GM23338 (cell line): ENCODE results near the gene MLNR. TPM values are rescaled to one million over a fixed set of nuclear protein-coding genes. Genes with fewer than 3 reads are reported as not detected.

Experiments used
- ATAC-seq: fragments of 200-7000 bp; cut with Tn5 transposase; 3 replicates; pipeline ENCODE4 v1.9.1; 2020
- DNase-seq: peaks from one replicate; pipeline ENCODE4 v3.0.0-alpha.2; 2015; ENCODE audit warnings: low spot score
- H2AFZ ChIP-seq: fragments of 200-600 bp; sonication (generic); 2 replicates; pipeline ENCODE4 v1.8.0; 2016; ENCODE audit warnings: antibody characterized with exemption, mild to moderate bottlenecking, moderate library complexity
- H3F3A ChIP-seq: fragments of 200-600 bp; sonication (generic); replicated peaks from 2 replicates; pipeline ENCODE4 v1.8.0; 2017; ENCODE audit warnings: antibody characterized with exemption, mixed run types, low read depth
- H3K27ac ChIP-seq: fragments of 200-600 bp; sonication (generic); 2 replicates; pipeline ENCODE4 v1.6.1; 2016; ENCODE audit warnings: low read depth
- H3K27me3 ChIP-seq: fragments of 200-600 bp; sonication (generic); 2 replicates; pipeline ENCODE4 v1.8.0; 2016; ENCODE audit warnings: mild to moderate bottlenecking, mixed run types, moderate library complexity; ENCODE audit not compliant: insufficient read depth
- H3K36me3 ChIP-seq: fragments of 200-600 bp; sonication (generic); 2 replicates; pipeline ENCODE4 v1.8.0; 2016; ENCODE audit warnings: mild to moderate bottlenecking; ENCODE audit not compliant: insufficient read depth
- H3K4me1 ChIP-seq: fragments of 200-600 bp; sonication (generic); 2 replicates; pipeline ENCODE4 v1.8.0; 2016; ENCODE audit warnings: mild to moderate bottlenecking, moderate library complexity; ENCODE audit not compliant: insufficient read depth
- H3K4me2 ChIP-seq: fragments of 200-600 bp; sonication (generic); 2 replicates; pipeline ENCODE4 v1.7.1; 2017; ENCODE audit warnings: mixed run types
- H3K4me3 ChIP-seq: fragments of 200-600 bp; sonication (generic); 2 replicates; pipeline ENCODE4 v1.6.1; 2016; ENCODE audit warnings: mixed run types
- H3K79me2 ChIP-seq: fragments of 200-600 bp; sonication (generic); replicated peaks from 2 replicates; pipeline ENCODE4 v1.8.0; 2017; ENCODE audit warnings: mild to moderate bottlenecking; ENCODE audit not compliant: insufficient read depth
- H3K9me2 ChIP-seq: fragments of 200-600 bp; sonication (generic); 2 replicates; pipeline ENCODE4 v1.8.0; 2017; ENCODE audit not compliant: insufficient read depth
- H4K20me1 ChIP-seq: fragments of 200-600 bp; sonication (generic); replicated peaks from 2 replicates; pipeline ENCODE4 v1.8.0; 2017; ENCODE audit warnings: mild to moderate bottlenecking; ENCODE audit not compliant: insufficient read depth
- H3K27ac Mint-ChIP-seq: 2 replicates; pipeline ENCODE4 v1.8.0; 2020; ENCODE audit warnings: inconsistent platforms, mild to moderate bottlenecking, moderate library complexity, mixed read lengths
- H3K27me3 Mint-ChIP-seq: 3 replicates; pipeline ENCODE4 v1.8.0; 2022; ENCODE audit warnings: low read depth, mild to moderate bottlenecking, moderate library complexity, mixed read lengths, inconsistent platforms; ENCODE audit not compliant: insufficient read depth, poor library complexity
- H3K36me3 Mint-ChIP-seq: 3 replicates; pipeline ENCODE4 v1.8.0; 2021; ENCODE audit warnings: low read depth, mild to moderate bottlenecking, inconsistent platforms, moderate library complexity, mixed read lengths
- H3K4me1 Mint-ChIP-seq: 3 replicates; pipeline ENCODE4 v1.8.0; 2020; ENCODE audit warnings: mild to moderate bottlenecking, inconsistent platforms, mixed read lengths
- H3K4me3 Mint-ChIP-seq: 3 replicates; pipeline ENCODE4 v1.8.0; 2021; ENCODE audit warnings: moderate library complexity, mild to moderate bottlenecking, inconsistent platforms, mixed read lengths
- H3K9me3 Mint-ChIP-seq: 3 replicates; pipeline ENCODE4 v1.8.0; 2020; ENCODE audit warnings: moderate library complexity, mild to moderate bottlenecking, inconsistent platforms, mixed read lengths
- CREB1 ChIP-seq: fragments of 250-450 bp; sonication (Bioruptor Pico); IDR thresholded peaks from 2 replicates; pipeline ENCODE4 v1.5.0; 2020; ENCODE audit warnings: low read depth, mild to moderate bottlenecking, moderate library complexity
- JUNB ChIP-seq: IDR thresholded peaks from one replicate; pipeline ENCODE4 v1.6.1; 2016; ENCODE audit warnings: antibody characterized with exemption; ENCODE audit not compliant: unreplicated experiment
- NANOG ChIP-seq: IDR thresholded peaks from 2 replicates; pipeline ENCODE4 v1.6.1; 2016; ENCODE audit warnings: antibody characterized with exemption, borderline replicate concordance
- STAT1 ChIP-seq: IDR thresholded peaks from one replicate; pipeline ENCODE4 v1.6.1; 2016; ENCODE audit warnings: antibody characterized with exemption; ENCODE audit not compliant: unreplicated experiment
- ZNF114 ChIP-seq: fragments of 250-450 bp; sonication (Bioruptor Pico); IDR thresholded peaks from 2 replicates; pipeline ENCODE4 v1.5.0; 2020; ENCODE audit warnings: mild to moderate bottlenecking, moderate library complexity
- ZNF331 ChIP-seq: fragments of 250-450 bp; sonication (Bioruptor Pico); IDR thresholded peaks from 2 replicates; pipeline ENCODE4 v1.5.0; 2020; ENCODE audit warnings: low read depth, mild to moderate bottlenecking, moderate library complexity
- polyA plus RNA-seq: library from polyadenylated mRNA; unstranded; fragments of >200 nt; fragmentation: Nextera tagmentation; extraction: Ambion mirVana; gene quantifications from 2 replicates; pipeline ENCODE4 v1.2.1, GENCODE V29; 2016
- total RNA-seq: library from RNA; depleted of rRNA; stranded (reverse); fragments of >200 nt; shearing (Covaris generic); gene quantifications from 2 replicates; pipeline ENCODE4 v1.2.3, GENCODE V29; 2014
- TF ChIP-seq, protein P1 (sequence below): fragments of 250-450 bp; sonication (Bioruptor Pico); IDR thresholded peaks from 2 replicates; pipeline ENCODE4 v1.5.0; 2020; ENCODE audit warnings: mild to moderate bottlenecking, moderate library complexity
- TF ChIP-seq, protein P2 (sequence below), 2 experiments: fragments of 200-600 bp in 1 of 2; sonication (generic) in 1 of 2; conservative IDR thresholded peaks; 2 replicates each; pipeline versions ENCODE4 v1.5.1 to v1.6.1; 2016 to 2017; ENCODE audit warnings: antibody characterized with exemption in 2 of 2, low read depth in 2 of 2, mild to moderate bottlenecking in 2 of 2, moderate library complexity in 1 of 2

Gene MLNR
- total and polyA plus RNA-seq, 2 experiments from 2014 or later, result 0.17 TPM; not detected in 1

DNA sequence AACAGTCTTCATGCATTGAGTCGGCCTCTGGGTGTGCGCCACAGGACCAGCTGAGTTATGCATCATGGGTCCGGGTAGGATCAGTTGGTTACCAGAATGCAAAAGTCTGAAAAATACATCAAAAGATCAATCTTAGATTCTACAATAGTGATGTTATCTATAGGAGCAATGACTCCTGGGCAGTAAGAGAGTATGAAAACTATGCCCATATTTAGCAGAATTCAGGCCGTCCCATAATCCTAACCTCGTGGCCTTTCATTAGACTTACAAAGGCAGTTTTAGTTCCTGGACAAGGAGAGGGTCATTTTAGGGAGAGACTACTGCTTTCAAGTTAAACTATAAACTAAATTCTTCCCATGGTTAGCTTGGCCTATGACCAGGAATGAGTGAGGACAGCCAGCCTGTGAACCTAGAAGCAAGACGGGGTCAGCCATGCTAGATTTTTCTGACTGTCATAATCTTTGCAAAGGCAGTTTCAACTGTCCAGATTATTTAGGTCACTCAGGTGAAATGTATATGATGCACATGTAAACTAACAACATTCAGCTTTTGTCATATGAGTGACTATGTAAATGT is 15.8 kb downstream of the MLNR start:
- no peaks in the 10 kb centered on the region for H4K20me1 ChIP-seq
- H3K4me3 Mint-ChIP-seq, result no peak overlapping the region
- H3K36me3 Mint-ChIP-seq, result no peaks in the 10 kb centered on the region
- H3K9me2 ChIP-seq, result no peaks in the 10 kb centered on the region
- no peak overlapping the region for H3K4me2 ChIP-seq
- H3K4me1 Mint-ChIP-seq, result no peaks in the 10 kb centered on the region
- no peaks in the 10 kb centered on the region for H3F3A ChIP-seq
- no peak overlapping the region for H3K4me3 ChIP-seq
- no peaks in the 10 kb centered on the region for H3K27me3 ChIP-seq
- H3K36me3 ChIP-seq, result no peaks in the 10 kb centered on the region
- no peak overlapping the region for H2AFZ ChIP-seq
- DNase-seq, result no peak
- no peaks in the 10 kb centered on the region for H3K79me2 ChIP-seq
- no peak overlapping the region for H3K27ac Mint-ChIP-seq
- no peaks in the 10 kb centered on the region for H3K4me1 ChIP-seq
- no peaks in the 10 kb centered on the region for H3K9me3 Mint-ChIP-seq
- no peak for TF ChIP-seq JUNB
- TF ChIP-seq, protein P1, sequence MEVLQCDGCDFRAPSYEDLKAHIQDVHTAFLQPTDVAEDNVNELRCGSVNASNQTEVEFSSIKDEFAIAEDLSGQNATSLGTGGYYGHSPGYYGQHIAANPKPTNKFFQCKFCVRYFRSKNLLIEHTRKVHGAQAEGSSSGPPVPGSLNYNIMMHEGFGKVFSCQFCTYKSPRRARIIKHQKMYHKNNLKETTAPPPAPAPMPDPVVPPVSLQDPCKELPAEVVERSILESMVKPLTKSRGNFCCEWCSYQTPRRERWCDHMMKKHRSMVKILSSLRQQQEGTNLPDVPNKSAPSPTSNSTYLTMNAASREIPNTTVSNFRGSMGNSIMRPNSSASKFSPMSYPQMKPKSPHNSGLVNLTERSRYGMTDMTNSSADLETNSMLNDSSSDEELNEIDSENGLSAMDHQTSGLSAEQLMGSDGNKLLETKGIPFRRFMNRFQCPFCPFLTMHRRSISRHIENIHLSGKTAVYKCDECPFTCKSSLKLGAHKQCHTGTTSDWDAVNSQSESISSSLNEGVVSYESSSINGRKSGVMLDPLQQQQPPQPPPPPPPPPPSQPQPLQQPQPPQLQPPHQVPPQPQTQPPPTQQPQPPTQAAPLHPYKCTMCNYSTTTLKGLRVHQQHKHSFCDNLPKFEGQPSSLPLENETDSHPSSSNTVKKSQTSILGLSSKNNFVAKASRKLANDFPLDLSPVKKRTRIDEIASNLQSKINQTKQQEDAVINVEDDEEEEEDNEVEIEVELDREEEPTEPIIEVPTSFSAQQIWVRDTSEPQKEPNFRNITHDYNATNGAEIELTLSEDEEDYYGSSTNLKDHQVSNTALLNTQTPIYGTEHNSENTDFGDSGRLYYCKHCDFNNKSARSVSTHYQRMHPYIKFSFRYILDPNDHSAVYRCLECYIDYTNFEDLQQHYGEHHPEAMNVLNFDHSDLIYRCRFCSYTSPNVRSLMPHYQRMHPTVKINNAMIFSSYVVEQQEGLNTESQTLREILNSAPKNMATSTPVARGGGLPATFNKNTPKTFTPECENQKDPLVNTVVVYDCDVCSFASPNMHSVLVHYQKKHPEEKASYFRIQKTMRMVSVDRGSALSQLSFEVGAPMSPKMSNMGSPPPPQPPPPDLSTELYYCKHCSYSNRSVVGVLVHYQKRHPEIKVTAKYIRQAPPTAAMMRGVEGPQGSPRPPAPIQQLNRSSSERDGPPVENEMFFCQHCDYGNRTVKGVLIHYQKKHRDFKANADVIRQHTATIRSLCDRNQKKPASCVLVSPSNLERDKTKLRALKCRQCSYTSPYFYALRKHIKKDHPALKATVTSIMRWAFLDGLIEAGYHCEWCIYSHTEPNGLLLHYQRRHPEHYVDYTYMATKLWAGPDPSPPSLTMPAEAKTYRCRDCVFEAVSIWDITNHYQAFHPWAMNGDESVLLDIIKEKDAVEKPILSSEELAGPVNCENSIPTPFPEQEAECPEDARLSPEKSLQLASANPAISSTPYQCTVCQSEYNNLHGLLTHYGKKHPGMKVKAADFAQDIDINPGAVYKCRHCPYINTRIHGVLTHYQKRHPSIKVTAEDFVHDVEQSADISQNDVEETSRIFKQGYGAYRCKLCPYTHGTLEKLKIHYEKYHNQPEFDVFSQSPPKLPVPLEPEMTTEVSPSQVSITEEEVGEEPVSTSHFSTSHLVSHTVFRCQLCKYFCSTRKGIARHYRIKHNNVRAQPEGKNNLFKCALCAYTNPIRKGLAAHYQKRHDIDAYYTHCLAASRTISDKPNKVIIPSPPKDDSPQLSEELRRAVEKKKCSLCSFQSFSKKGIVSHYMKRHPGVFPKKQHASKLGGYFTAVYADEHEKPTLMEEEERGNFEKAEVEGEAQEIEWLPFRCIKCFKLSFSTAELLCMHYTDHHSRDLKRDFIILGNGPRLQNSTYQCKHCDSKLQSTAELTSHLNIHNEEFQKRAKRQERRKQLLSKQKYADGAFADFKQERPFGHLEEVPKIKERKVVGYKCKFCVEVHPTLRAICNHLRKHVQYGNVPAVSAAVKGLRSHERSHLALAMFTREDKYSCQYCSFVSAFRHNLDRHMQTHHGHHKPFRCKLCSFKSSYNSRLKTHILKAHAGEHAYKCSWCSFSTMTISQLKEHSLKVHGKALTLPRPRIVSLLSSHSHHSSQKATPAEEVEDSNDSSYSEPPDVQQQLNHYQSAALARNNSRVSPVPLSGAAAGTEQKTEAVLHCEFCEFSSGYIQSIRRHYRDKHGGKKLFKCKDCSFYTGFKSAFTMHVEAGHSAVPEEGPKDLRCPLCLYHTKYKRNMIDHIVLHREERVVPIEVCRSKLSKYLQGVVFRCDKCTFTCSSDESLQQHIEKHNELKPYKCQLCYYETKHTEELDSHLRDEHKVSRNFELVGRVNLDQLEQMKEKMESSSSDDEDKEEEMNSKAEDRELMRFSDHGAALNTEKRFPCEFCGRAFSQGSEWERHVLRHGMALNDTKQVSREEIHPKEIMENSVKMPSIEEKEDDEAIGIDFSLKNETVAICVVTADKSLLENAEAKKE (CRISPR knock-in tag), result no peak
- TF ChIP-seq, protein P2, sequence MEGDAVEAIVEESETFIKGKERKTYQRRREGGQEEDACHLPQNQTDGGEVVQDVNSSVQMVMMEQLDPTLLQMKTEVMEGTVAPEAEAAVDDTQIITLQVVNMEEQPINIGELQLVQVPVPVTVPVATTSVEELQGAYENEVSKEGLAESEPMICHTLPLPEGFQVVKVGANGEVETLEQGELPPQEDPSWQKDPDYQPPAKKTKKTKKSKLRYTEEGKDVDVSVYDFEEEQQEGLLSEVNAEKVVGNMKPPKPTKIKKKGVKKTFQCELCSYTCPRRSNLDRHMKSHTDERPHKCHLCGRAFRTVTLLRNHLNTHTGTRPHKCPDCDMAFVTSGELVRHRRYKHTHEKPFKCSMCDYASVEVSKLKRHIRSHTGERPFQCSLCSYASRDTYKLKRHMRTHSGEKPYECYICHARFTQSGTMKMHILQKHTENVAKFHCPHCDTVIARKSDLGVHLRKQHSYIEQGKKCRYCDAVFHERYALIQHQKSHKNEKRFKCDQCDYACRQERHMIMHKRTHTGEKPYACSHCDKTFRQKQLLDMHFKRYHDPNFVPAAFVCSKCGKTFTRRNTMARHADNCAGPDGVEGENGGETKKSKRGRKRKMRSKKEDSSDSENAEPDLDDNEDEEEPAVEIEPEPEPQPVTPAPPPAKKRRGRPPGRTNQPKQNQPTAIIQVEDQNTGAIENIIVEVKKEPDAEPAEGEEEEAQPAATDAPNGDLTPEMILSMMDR (conservative IDR thresholded peaks at IDR 0.05; ENCODE audit: low read depth in 2 of 2), result no peak
- TF ChIP-seq ZNF114, result no peak
- no peak for TF ChIP-seq NANOG
- TF ChIP-seq ZNF331 (CRISPR knock-in tag), result no peak
- TF ChIP-seq STAT1, result no peak
- TF ChIP-seq CREB1, result no peak
- peaks cover 4% of the 10 kb centered on the region for H3K27me3 Mint-ChIP-seq
- H3K27ac ChIP-seq, result no peak overlapping the region
- ATAC-seq, result no peak
